Measurements from ENCODE around the gene GPSM3.

GPSM3 gene

GRCh38 chr6:32174416-32174815 lies 18.0 kb downstream of the GPSM3 start:
- no peaks in the 10 kb centered on the region for H3K27me3 ChIP-seq
- H3K36me3 ChIP-seq: peaks cover 17% of the 10 kb centered on the region
- no peak for TF ChIP-seq CTCF (IDR thresholded peaks at IDR 0.05; ENCODE audit: low read depth, low read length)
- H3K4me3 ChIP-seq (ENCODE audit: low read depth, low read length): no peak overlapping the region
- H3K9me3 ChIP-seq: no peaks in the 10 kb centered on the region
- no peak for DNase-seq
- H3K4me1 ChIP-seq: no peaks in the 10 kb centered on the region

- no peaks in the 10 kb centered on the region for H3K9me3 ChIP-seq
- no peaks in the 10 kb centered on the region for H3K27me3 ChIP-seq
- H3K4me3 ChIP-seq (ENCODE audit: low read depth, low read length): no peak overlapping the region
- no peak for DNase-seq
- TF ChIP-seq CTCF (IDR thresholded peaks at IDR 0.05; ENCODE audit: low read depth, low read length): no peak
- H3K4me1 ChIP-seq: no peaks in the 10 kb centered on the region
- H3K36me3 ChIP-seq: peaks cover 27% of the 10 kb centered on the region
These were observed 19.3 kb downstream of the GPSM3 start for GRCh38 chr6:32173051-32173727.

GRCh38 chr6:32171234-32171633 lies 21.2 kb downstream of the GPSM3 start:
- no peaks in the 10 kb centered on the region for H3K4me1 ChIP-seq
- DNase-seq: no peak
- H3K27me3 ChIP-seq: no peaks in the 10 kb centered on the region
- H3K4me3 ChIP-seq (ENCODE audit: low read depth, low read length): no peak overlapping the region
- TF ChIP-seq CTCF (IDR thresholded peaks at IDR 0.05; ENCODE audit: low read depth, low read length): no peak
- peaks cover 47% of the 10 kb centered on the region for H3K36me3 ChIP-seq
- no peaks in the 10 kb centered on the region for H3K9me3 ChIP-seq

GRCh38 chr6:32170294-32170693 lies 22.1 kb downstream of the GPSM3 start:
- TF ChIP-seq CTCF (IDR thresholded peaks at IDR 0.05; ENCODE audit: low read depth, low read length): no peak
- no peak overlapping the region for H3K4me3 ChIP-seq (ENCODE audit: low read depth, low read length)
- no peaks in the 10 kb centered on the region for H3K27me3 ChIP-seq
- no peaks in the 10 kb centered on the region for H3K9me3 ChIP-seq
- H3K4me1 ChIP-seq: no peaks in the 10 kb centered on the region
- no peak for DNase-seq
- H3K36me3 ChIP-seq: peaks cover 47% of the 10 kb centered on the region

GRCh38 chr6:32168807-32169591 lies 23.4 kb downstream of the GPSM3 start:
- H3K4me3 ChIP-seq (ENCODE audit: low read depth, low read length): no peak overlapping the region
- H3K27me3 ChIP-seq: no peaks in the 10 kb centered on the region
- no peak for TF ChIP-seq CTCF (IDR thresholded peaks at IDR 0.05; ENCODE audit: low read depth, low read length)
- no peaks in the 10 kb centered on the region for H3K9me3 ChIP-seq
- H3K36me3 ChIP-seq: peaks cover 47% of the 10 kb centered on the region
- DNase-seq: no peak
- no peaks in the 10 kb centered on the region for H3K4me1 ChIP-seq

- TF ChIP-seq CTCF (IDR thresholded peaks at IDR 0.05; ENCODE audit: low read depth, low read length): no peak
These were observed 24.1 kb downstream of the GPSM3 start for GRCh38 chr6:32168350-32168749.

More at GRCh38 chr6:32168350-32168749, 24.1 kb downstream of the GPSM3 start:
- no peak for DNase-seq
- Histone ChIP-seq H3K27me3 (no peaks in the 10 kb centered on the region), H3K4me1 (no peaks in the 10 kb centered on the region), H3K4me3 (ENCODE audit: low read depth, low read length) (no peak overlapping the region), H3K9me3 (no peaks in the 10 kb centered on the region), H3K36me3 (peaks cover 47% of the 10 kb centered on the region)

Data from BE2C (cell line).